ENCODE measurements around the gene RAB36. TPM values are rescaled to one million over a fixed set of nuclear protein-coding genes. Genes with fewer than 3 reads are reported as not detected.

Gene RAB36
- total RNA-seq, 1 donor = 1.1 TPM

DNA sequence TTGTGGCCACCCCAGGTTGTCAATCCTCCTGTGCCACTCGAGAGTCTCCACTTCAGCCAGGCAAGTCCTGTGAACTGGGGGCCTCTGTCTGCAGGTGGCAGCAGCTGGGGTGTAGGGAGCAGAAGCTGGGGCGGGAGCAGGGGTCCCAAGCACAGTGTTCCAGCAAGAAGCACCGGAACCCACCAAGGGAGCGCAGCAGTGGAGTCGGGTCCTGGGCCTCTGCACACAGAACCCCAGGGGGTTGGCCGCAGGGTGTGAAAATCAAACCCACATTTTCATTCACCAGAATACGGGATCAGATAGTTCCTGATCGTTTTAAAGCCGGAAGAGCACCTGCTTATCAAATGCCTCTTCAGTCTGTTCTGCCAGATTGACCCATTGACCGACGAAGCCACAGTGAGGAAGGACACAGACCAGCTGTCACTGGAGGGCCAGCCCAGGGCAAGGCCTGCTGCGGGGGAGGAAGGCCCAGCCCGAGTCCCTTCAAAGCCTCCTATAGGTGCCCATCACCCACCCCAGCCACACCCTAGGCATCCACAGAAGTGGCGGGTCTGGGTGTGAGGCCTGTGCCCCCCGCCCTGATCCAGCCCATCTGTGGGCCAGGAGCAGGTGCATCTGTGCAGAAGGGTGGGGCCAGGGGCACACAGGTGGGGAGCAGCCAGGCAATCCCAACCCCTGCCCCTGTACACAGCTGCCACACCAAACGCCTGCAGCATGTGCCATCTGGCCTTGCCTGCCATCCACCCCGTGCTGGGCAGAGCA is 37.6 kb upstream of the RAB36 start:
- DNase-seq (ENCODE audit: low read depth in 2 of 3, low spot score in 2 of 3) = no peak

DNA sequence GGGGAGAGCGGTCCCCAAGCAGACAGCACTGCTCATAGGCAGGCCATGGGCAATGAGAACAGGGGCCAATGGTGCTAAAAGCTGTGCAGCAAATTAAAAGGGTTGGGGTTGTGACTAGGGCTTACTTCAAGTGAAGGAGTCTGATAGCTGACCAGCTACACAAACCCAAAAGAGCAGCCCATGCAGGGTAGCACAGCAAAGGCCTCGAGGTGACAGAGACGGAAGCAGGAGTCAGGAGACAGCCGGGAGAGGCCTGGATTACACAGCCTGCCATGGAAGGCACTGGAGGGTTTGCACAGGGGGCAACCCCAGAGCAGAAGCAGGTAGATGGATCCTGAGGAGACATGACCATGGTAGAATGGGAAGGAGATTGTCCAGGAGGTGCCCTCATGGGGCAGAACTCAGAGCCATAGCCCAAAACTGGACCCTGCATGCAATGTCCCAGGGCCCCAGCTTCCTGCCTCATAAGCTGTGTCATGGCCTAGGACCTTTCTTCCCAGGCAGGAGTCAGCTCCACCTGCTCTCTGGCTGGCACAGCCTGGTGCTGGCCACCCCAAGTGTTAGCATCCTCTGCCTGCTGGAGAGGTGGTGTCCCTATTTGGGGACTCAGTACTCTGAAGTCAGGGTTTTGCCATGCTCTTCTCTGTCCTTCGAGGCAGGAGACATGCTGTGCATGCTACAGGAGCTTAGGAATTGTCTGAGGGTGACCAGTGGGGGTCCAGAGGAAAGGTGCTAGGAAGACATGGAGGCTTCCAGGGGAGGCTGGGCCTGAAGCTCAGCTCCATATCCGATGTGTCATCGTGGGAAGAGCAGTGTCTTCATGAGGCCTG is 36.8 kb upstream of the RAB36 start:
- DNase-seq (ENCODE audit: low read depth in 2 of 3, low spot score in 2 of 3) = no peak

DNA sequence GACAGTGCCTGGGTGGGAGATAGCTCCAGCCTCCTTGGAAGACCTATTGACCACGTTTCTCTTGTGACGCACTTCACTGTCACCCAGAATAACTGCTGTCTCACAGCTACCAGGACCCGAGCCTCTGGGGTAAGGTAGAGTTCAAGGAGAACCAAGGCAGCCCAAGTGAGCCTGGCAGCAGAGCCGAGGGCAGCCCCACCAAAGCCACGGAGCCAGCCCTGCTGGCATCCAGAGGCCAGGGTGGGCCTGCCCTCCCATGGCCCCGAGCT is 36.3 kb upstream of the RAB36 start:
- no peak for DNase-seq (ENCODE audit: low read depth in 2 of 3, low spot score in 2 of 3)

DNA sequence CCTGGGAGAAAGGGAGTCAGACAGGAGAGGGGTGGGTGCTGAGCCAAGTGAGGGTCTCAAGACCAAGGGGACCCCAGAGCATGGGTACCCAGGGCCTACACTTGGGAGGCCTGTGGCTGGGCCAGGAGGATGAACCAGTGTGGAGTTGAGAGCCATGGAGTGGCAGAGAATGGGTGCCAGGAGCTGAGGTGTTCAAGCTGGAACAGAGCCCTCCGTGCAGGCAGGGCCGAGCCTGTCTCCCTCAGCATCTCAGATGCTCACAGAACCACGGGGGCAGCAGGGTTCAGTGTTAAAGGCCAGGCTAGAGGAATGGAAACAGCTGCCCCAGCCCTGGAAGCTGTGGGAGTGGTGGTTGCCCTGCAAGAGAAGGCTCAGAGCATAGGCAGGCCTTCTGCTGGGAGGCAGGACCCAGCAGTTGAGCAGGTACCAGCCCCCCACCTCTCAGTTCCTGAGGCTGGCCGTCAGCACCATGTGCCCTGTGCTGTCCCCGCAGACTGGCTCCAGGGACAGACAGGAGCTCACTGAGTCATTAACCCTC is 35.8 kb upstream of the RAB36 start:
- DNase-seq (ENCODE audit: low read depth in 2 of 3, low spot score in 2 of 3) = no peak

DNA sequence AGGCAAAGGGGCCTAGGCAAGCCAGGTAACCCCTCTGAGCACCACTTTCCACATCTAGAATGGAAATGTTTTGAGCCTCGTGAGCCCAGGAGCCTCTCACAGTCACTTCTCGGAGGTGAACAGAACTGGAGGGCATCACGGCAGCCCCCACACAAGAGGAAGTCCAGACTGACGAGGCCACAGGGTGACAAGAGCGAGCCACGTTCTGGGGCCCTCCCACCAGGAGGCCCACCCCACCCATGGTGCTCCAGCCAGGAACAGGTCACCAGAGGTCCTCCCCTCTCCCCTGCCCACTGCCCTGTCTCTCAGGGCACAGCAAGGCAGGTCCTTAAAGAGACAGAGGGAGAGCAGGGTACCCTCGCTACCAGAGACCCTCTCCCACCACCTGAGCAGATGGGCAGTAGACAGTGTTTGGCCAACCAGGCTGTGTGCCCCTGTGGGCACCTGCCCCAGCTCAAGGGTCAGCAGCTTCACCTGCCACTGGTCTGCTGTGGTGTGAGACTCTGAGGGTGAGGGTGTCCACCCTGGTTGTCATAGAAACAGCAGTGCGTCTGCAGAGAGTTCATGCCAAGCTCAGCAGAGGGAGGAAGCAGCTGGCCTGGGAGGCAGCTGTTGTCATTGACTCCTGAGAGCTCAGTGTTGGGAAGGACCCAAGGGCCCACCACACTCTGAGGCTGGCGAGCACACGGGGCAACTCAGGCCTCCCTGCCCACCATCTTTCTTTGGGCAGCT is 34.9 kb upstream of the RAB36 start:
- DNase-seq (ENCODE audit: low read depth in 2 of 3, low spot score in 2 of 3) = peak in 1 of 3 donors; percentile 45

- DNase-seq (ENCODE audit: low read depth in 2 of 3, low spot score in 2 of 3) = no peak
Measured at GRCh38 chr22:23110922-23111527, 34.3 kb upstream of the RAB36 start.

DNA sequence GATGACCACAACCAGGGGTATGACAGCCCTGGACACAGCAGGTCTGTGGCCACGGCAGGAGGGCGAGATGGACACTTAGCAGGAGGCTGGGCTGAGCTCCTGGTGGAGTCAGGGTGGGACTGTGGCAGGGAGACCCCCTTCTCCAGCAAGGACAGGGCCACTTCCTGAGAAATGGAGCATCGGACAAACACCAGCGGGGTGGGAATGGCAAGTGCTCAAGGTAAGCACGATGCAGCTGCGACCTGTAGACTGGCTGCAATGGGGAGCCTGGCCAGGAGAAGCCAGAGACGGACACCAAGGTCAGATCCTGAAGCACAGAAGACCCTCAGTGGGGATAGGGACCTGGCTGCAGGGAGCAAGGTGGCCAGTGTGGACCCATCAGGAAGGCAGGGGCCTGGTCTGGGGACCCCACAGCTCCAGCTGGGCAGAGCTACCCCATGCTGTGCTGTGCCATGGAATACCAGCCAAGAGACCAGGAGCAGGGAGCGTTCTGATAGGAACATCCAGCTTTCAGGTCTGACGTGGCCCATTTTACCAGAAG is 32.7 kb upstream of the RAB36 start:
- DNase-seq (ENCODE audit: low read depth in 2 of 3, low spot score in 2 of 3) = no peak

DNA sequence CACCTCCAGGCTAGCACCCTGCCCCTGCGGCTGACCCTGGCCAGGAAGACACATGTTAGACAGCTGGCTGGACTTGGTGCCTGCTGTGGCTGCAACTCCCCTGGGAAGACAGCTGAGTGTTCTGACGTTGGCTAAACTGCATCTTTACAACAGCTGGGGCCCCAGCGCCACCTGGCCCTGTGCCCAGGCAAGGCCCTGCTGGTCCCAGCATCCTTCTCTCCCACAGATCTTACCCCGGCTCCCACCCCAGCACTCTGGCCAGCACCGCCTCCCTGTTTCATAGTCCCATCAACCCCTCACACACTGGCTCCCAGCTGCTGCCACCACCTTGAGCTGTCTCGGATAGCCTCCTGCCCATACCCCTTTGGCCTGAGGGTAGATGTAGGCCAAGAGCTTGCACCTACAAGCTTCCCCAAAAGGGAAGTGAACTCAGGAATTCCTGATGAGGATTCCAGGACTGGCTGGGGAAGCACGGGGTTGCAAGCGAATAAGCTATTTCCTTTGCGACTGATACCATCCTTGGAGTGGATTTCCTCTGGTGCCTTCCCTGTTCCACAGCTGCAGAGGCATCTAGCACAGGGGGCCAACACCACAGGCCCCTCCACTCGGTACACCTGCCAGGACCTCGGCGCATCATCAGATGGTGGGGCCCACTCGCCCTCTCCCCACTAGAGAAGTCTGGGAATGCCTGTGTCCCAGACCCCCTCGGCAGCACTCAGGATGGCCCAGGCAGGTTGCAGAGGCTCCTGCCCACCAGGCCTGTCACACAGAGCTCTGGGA is 32.0 kb upstream of the RAB36 start:
- DNase-seq (ENCODE audit: low read depth in 2 of 3, low spot score in 2 of 3) = no peak

- DNase-seq (ENCODE audit: low read depth in 2 of 3, low spot score in 2 of 3) = no peak
Measured at GRCh38 chr22:23113847-23114720, 31.2 kb upstream of the RAB36 start.

GRCh38 chr22:23114721-23115020 is 30.6 kb upstream of the RAB36 start:
- DNase-seq (ENCODE audit: low read depth in 2 of 3, low spot score in 2 of 3) = no peak

- no peak for DNase-seq (ENCODE audit: low read depth in 2 of 3, low spot score in 2 of 3)
Measured at GRCh38 chr22:23115369-23115768, 29.9 kb upstream of the RAB36 start.

DNA sequence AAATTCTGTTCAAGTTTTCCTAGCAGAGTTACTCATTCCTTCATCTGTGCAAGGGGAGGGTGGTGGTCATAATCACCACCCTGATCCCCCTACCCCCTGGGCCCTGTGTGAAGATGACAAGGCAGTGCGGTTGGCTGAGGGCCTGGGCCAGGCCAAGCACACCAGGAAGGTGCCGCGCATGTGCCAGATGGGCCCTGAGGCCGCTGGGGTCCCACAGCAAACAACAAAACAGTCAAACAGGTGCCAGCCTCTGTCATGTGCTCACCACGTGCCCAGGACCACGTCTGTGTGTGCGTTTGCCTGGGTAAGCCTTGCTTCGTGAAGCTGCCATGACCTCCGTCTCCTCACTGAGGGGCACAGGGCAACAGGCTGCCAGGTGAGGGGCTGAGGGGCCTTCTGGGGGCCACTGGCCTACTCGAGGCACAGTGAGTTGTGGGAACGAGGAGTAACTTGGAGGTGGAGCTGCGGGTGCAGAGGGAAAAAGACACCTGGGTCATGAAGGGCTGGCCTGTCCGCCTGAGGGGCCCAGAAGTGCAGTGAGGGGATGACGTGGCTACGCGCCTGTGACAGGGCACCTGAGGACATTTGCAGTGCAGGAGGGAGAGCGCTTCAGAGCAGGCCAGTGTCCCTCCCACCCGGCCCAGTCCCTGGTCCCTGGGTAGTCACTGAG is 29.3 kb upstream of the RAB36 start:
- no peak for DNase-seq (ENCODE audit: low read depth in 2 of 3, low spot score in 2 of 3)

- DNase-seq (ENCODE audit: low read depth in 2 of 3, low spot score in 2 of 3) = no peak
Measured at GRCh38 chr22:23116506-23117263, 28.6 kb upstream of the RAB36 start.

- no peak for DNase-seq (ENCODE audit: low read depth in 2 of 3, low spot score in 2 of 3)
Measured at GRCh38 chr22:23117275-23117674, 28.0 kb upstream of the RAB36 start.

- DNase-seq (ENCODE audit: low read depth in 2 of 3, low spot score in 2 of 3) = no peak
Measured at GRCh38 chr22:23117891-23118646, 27.2 kb upstream of the RAB36 start.

- DNase-seq (ENCODE audit: low read depth in 2 of 3, low spot score in 2 of 3) = no peak
Measured at GRCh38 chr22:23118647-23119493, 26.4 kb upstream of the RAB36 start.
